ENCODE results near the gene C1QTNF5.

The C1QTNF5 gene

GRCh38 chr11:119307219-119307618 is 33.5 kb downstream of the C1QTNF5 start:
- TF ChIP-seq CTCF (conservative IDR thresholded peaks at IDR 0.05) = peak; percentile 32
- H3K27ac ChIP-seq = no peak overlapping the region

- H3K27ac ChIP-seq = no peak overlapping the region
- TF ChIP-seq CTCF (conservative IDR thresholded peaks at IDR 0.05) = no peak
These were observed 34.3 kb downstream of the C1QTNF5 start for GRCh38 chr11:119306373-119306890.

- no peak for TF ChIP-seq CTCF (conservative IDR thresholded peaks at IDR 0.05)
- H3K27ac ChIP-seq = no peak overlapping the region
These were observed 34.9 kb downstream of the C1QTNF5 start for GRCh38 chr11:119305556-119306372.

- no peak overlapping the region for H3K27ac ChIP-seq
- TF ChIP-seq CTCF (conservative IDR thresholded peaks at IDR 0.05) = no peak
These were observed 37.4 kb downstream of the C1QTNF5 start for GRCh38 chr11:119303227-119303718.

GRCh38 chr11:119300198-119300964 is 40.3 kb downstream of the C1QTNF5 start:
- H3K27ac ChIP-seq = no peak overlapping the region
- no peak for TF ChIP-seq CTCF (conservative IDR thresholded peaks at IDR 0.05)

GRCh38 chr11:119299416-119299815 is 41.3 kb downstream of the C1QTNF5 start:
- no peak for TF ChIP-seq CTCF (conservative IDR thresholded peaks at IDR 0.05)
- H3K27ac ChIP-seq = no peak overlapping the region

- TF ChIP-seq CTCF (conservative IDR thresholded peaks at IDR 0.05) = no peak
- H3K27ac ChIP-seq = no peak overlapping the region
These were observed 42.0 kb downstream of the C1QTNF5 start for GRCh38 chr11:119298726-119299125.

Measured in VCaP (cell line).